Mucosa of descending colon (tissue), 3 donors: ENCODE results near the gene COX11. TPM values are rescaled to one million over a fixed set of nuclear protein-coding genes. Genes with fewer than 3 reads are reported as not detected.

Experiments
- ATAC-seq: fragments of 200-7000 bp; cut with Tn5 transposase; one replicate; pipeline ENCODE4 v1.9.1; 2020; ENCODE audit warnings: mild to moderate bottlenecking, moderate library complexity
- DNase-seq, 3 donors: peaks; one replicate each; pipeline ENCODE4 v3.0.0-alpha.2; 2020
- H3K36me3 ChIP-seq: fragments of 200-600 bp; one replicate; pipeline ENCODE4 v1.8.0; 2021; ENCODE audit warnings: low read depth, mild to moderate bottlenecking
- H3K4me1 ChIP-seq: fragments of 200-600 bp; one replicate; pipeline ENCODE4 v1.8.0; 2021; ENCODE audit warnings: low read depth, mild to moderate bottlenecking
- H3K4me3 ChIP-seq: fragments of 200-600 bp; one replicate; pipeline ENCODE4 v1.8.0; 2021; ENCODE audit warnings: mild to moderate bottlenecking
- H3K9me3 ChIP-seq: fragments of 200-600 bp; one replicate; pipeline ENCODE4 v1.8.0; 2021; ENCODE audit warnings: mild to moderate bottlenecking
- intact Hi-C, 2 donors: fragments of 100-400 bp; cut with DNase I in 1 of 2; cut with micrococcal nuclease in 1 of 2; formaldehyde crosslinking; loops; one replicate each; pipeline versions ENCODE4 v1.11.0 to v1.11.1; 2022; cut with DNase I, micrococcal nuclease
- total RNA-seq, 3 donors: library from RNA; stranded (reverse); fragmentation: NEBNext Ultra II Directional in 2 of 3; extraction: Animal tissue kit (Norgen Biotek cat#: 25700) in 2 of 3; gene quantifications; one replicate each; pipeline versions ENCODE4 v1.2.1 to v1.2.4, GENCODE V29; 2021 to 2023
- TF ChIP-seq, protein P1 (sequence below): fragments of 200-600 bp; IDR thresholded peaks from one replicate; pipeline ENCODE4 v1.8.0; 2022; ENCODE audit warnings: antibody characterized with exemption, mild to moderate bottlenecking
- donor health status: DM: no; HTN: no; CAD: no; lungs with moderate emphysema.
- donor health status: DM: no; HTN: no; CAD: no.
- donor health status: DM: no; HTN: yes; CAD: no.

The COX11 gene
- total RNA-seq, 3 donors from 2014 or later = 53.2 to 61.4 (median 55.3) TPM

DNA sequence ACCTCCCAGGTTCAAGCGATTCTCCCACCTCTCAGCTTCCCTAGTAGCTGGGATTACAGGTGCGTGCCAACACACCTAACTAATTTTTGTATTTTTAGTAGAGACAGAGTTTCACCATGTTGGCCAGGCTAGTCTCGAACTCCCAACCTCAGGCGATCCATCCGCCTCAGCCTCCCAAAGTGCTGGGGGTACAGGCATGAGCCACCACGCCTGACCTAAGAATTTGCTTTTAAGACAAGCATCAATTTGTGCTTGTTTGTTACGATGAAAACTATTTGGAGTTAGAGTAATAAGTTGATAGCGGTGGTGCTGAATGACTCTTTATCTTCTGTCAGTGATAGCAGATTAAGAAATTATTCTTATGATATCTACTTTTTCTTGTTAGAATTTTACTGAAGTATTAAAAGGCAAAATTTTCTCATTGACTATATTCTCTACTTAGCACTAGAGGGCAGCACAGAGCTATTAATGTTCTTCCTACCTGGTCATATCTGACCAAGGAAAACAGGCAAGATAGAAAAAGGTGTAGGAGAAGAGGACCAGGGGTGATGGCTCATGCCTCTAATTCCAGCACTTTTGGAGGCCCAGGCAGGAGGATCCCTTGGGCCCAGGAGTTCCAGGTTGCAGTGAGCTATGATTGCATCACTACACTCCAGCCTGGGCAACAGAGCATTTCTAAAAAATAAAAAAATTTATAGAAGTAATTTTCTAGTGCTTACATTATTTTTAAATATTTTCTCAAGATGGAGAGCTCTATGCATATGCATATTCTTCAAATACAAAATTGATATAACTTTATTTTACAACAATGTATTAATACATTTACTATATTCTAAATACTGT is 24.6 kb upstream of the COX11 start:
- TF ChIP-seq, protein P1, sequence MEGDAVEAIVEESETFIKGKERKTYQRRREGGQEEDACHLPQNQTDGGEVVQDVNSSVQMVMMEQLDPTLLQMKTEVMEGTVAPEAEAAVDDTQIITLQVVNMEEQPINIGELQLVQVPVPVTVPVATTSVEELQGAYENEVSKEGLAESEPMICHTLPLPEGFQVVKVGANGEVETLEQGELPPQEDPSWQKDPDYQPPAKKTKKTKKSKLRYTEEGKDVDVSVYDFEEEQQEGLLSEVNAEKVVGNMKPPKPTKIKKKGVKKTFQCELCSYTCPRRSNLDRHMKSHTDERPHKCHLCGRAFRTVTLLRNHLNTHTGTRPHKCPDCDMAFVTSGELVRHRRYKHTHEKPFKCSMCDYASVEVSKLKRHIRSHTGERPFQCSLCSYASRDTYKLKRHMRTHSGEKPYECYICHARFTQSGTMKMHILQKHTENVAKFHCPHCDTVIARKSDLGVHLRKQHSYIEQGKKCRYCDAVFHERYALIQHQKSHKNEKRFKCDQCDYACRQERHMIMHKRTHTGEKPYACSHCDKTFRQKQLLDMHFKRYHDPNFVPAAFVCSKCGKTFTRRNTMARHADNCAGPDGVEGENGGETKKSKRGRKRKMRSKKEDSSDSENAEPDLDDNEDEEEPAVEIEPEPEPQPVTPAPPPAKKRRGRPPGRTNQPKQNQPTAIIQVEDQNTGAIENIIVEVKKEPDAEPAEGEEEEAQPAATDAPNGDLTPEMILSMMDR = peak; percentile 27
- ATAC-seq (peak; percentile 81), DNase-seq (peak in 1 of 3 donors; percentile 15)
- Histone ChIP-seq H3K9me3 (no peaks in the 10 kb centered on the region), H3K4me3 (no peak overlapping the region), H3K4me1 (no peaks in the 10 kb centered on the region), H3K36me3 (no peaks in the 10 kb centered on the region)
- intact Hi-C loops = loop anchor here in 1 of 2 donors (10.0 kb wide), 1 partner anchor 352 kb away; no protein-coding TSS in a partner anchor

DNA sequence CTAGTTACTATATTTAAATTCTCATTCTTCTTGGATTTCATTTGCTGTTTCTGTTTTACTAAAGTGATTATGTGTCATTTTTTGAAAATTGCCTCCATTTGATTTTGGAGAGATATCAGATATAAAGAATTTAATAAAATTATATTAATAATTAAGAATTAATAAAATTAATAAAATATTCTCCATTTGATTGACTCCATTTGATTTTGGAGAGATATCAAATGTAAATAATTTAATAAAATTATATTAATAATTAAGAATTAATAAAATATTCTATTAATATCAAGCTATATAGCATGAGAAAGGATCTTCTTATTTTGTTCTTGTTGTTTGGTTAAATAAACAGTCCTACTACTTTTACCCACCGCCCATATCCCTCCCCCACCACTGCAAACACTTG is 23.1 kb upstream of the COX11 start:
- Histone ChIP-seq H3K9me3 (no peaks in the 10 kb centered on the region), H3K4me1 (no peaks in the 10 kb centered on the region), H3K4me3 (no peak overlapping the region), H3K36me3 (no peaks in the 10 kb centered on the region)
- intact Hi-C loops = loop anchor here in 1 of 2 donors (10.0 kb wide), 1 partner anchor 353 kb away; no protein-coding TSS in a partner anchor
- DNase-seq (no peak), ATAC-seq (no peak)
- TF ChIP-seq, protein P1 = no peak

DNA sequence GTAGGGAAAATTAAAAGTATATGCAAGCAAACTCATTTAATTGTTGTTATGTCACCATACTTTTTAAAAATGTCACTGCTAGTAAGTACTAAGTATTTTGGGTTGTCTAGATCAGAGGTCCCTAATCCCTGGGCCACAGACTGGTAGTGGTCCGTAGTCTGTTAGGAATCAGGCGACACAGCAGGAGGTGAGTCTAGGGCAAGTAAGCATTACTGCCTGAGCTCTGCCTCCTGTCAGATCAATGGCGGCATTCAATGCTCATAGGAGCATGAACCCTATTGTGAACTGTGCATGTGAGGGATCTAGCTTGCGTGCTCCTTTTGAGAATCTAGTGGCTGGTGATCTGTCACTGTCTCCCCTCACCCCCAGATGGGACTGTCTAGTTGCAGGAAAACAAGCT is 21.7 kb upstream of the COX11 start:
- TF ChIP-seq, protein P1 = no peak
- DNase-seq (no peak), ATAC-seq (no peak)
- H3K36me3 ChIP-seq = no peaks in the 10 kb centered on the region
- no peaks in the 10 kb centered on the region for H3K4me1 ChIP-seq
- H3K4me3 ChIP-seq = no peak overlapping the region
- H3K9me3 ChIP-seq = no peaks in the 10 kb centered on the region
- intact Hi-C loops = loop anchor here in 1 of 2 donors (10.0 kb wide), 1 partner anchor 355 kb away; no protein-coding TSS in a partner anchor

DNA sequence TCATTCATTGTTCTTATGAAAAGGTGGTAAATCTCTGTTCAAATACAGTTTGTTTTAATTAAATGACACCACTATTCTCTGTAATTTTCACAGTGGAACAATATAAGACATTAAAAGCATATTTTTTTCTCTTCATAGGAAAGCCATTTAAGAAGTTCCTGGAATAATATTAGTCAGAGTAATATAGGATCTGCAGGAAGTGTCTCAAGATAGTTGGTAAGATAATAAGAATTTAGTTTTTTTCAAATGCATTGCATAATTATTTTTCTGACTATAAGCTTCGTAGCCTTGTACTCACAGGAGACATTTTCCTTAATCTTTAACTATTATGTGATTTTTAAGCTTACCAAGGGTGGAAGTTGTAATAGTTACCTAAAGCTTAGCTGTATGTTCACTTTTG is 17.0 kb upstream of the COX11 start:
- TF ChIP-seq, protein P1 = no peak
- Histone ChIP-seq H3K4me1 (no peaks in the 10 kb centered on the region), H3K4me3 (no peak overlapping the region), H3K9me3 (peaks cover 5% of the 10 kb centered on the region), H3K36me3 (no peaks in the 10 kb centered on the region)
- intact Hi-C loops = no loop called here
- DNase-seq (no peak), ATAC-seq (no peak)

DNA sequence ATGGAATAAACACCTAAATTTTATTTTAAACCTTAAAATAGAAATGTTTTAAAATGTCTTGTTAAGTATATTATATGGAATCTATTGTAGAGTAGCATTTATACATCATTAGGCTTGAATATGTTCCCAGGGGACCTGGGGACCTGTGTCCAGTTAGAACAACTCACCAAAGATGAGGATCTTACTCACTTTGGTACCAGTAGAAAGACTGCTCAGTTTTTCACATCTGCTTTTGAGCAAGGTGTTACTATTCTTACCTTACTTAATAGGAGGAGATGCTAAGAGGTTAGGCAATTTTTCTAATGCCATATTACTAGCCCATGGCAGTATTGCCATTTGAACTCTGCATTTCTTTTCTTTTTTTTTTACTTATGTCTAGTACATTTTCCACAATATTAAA is 14.8 kb upstream of the COX11 start:
- no peaks in the 10 kb centered on the region for H3K36me3 ChIP-seq
- intact Hi-C loops = no loop called here
- ATAC-seq (no peak), DNase-seq (no peak)
- H3K9me3 ChIP-seq = peaks cover 9% of the 10 kb centered on the region
- TF ChIP-seq, protein P1 = no peak
- H3K4me1 ChIP-seq = no peaks in the 10 kb centered on the region
- no peak overlapping the region for H3K4me3 ChIP-seq
